Urinary bladder (tissue), 4 donors: ENCODE data around the gene ADAMTS17. TPM values are rescaled to one million over a fixed set of nuclear protein-coding genes. Genes with fewer than 3 reads are reported as not detected.
"Not testable (repeated sequence)": the region's sequence is repeated elsewhere in the genome, so short reads cannot be mapped to it uniquely, and the experiment has no call there.

Experiments
- DNase-seq: peaks from one replicate; pipeline ENCODE4 v3.0.0-alpha.2; 2015; ENCODE audit errors: extremely low spot score
- H3K27ac ChIP-seq: one replicate; pipeline ENCODE4 v1.5.1; 2013; ENCODE audit warnings: low read depth, mild to moderate bottlenecking, moderate library complexity
- H3K36me3 ChIP-seq: one replicate; pipeline ENCODE4 v1.6.1; 2013; ENCODE audit warnings: mild to moderate bottlenecking, moderate library complexity; ENCODE audit not compliant: insufficient read depth
- H3K4me1 ChIP-seq: one replicate; pipeline ENCODE4 v1.6.1; 2013; ENCODE audit warnings: mild to moderate bottlenecking, moderate library complexity; ENCODE audit not compliant: insufficient read depth
- H3K4me3 ChIP-seq: one replicate; pipeline ENCODE4 v1.5.1; 2013; ENCODE audit warnings: low read depth, low read length
- WGBS: extraction: QIAGEN DNeasy Blood & Tissue Kit; methylation state at CpG from one replicate; pipeline ENCODE4 v1.1.7; 2013; 5-methylcytosine and 5-hydroxymethylcytosine counted together
- polyA plus RNA-seq: library from polyadenylated mRNA; stranded (reverse); fragments of 200-250 nt; gene quantifications from one replicate; pipeline ENCODE4 v1.2.3, GENCODE V29; 2013
- total RNA-seq: library from RNA; depleted of rRNA; stranded (reverse); fragments of >200 nt; gene quantifications from one replicate; pipeline ENCODE4 v1.2.3, GENCODE V29; 2014
- donor health status: healthy with polysubstance abuse.
- donor health status: healthy.

The ADAMTS17 gene
- total and polyA plus RNA-seq, 2 donors: 2.8 to 10.7 TPM

GRCh38 chr15:99981839-99982658 is 359.7 kb downstream of the ADAMTS17 start:
- no peak for DNase-seq
- WGBS: 88% methylated on average over 16 of the region's 16 CpGs
- no peaks in the 10 kb centered on the region for H3K36me3 ChIP-seq
- no peaks in the 10 kb centered on the region for H3K4me1 ChIP-seq
- no peak overlapping the region for H3K4me3 ChIP-seq
- no peak overlapping the region for H3K27ac ChIP-seq

- no peaks in the 10 kb centered on the region for H3K4me1 ChIP-seq
- H3K4me3 ChIP-seq: no peak overlapping the region
- DNase-seq: no peak
- no peak overlapping the region for H3K27ac ChIP-seq
- H3K36me3 ChIP-seq: no peaks in the 10 kb centered on the region
- WGBS: 90% methylated on average over 1 of the region's 1 CpG
Measured at GRCh38 chr15:99981191-99981647, 360.6 kb downstream of the ADAMTS17 start.

GRCh38 chr15:99980752-99981151 is 361.0 kb downstream of the ADAMTS17 start:
- Histone ChIP-seq H3K4me1 (no peaks in the 10 kb centered on the region), H3K4me3 (no peak overlapping the region), H3K27ac (no peak overlapping the region), H3K36me3 (no peaks in the 10 kb centered on the region)
- DNase-seq: no peak
- 52% methylated on average over 12 of the region's 12 CpGs for WGBS

- DNase-seq, H3K4me3 ChIP-seq, H3K4me1 ChIP-seq, H3K36me3 ChIP-seq, H3K27ac ChIP-seq: not testable (repeated sequence)
- 97% methylated on average over 5 of the region's 5 CpGs for WGBS
Measured at GRCh38 chr15:99979886-99980285, 361.9 kb downstream of the ADAMTS17 start.

- DNase-seq: no peak
- no peaks in the 10 kb centered on the region for H3K36me3 ChIP-seq
- no peaks in the 10 kb centered on the region for H3K4me1 ChIP-seq
- WGBS: 93% methylated on average over 15 of the region's 15 CpGs
- no peak overlapping the region for H3K4me3 ChIP-seq
- no peak overlapping the region for H3K27ac ChIP-seq
Measured at GRCh38 chr15:99979371-99979770, 362.4 kb downstream of the ADAMTS17 start.

- no peak for DNase-seq
- no peaks in the 10 kb centered on the region for H3K36me3 ChIP-seq
- H3K27ac ChIP-seq: no peak overlapping the region
- WGBS: 82% methylated on average over 10 of the region's 10 CpGs
- H3K4me3 ChIP-seq: no peak overlapping the region
- no peaks in the 10 kb centered on the region for H3K4me1 ChIP-seq
Measured at GRCh38 chr15:99978426-99978825, 363.3 kb downstream of the ADAMTS17 start.

GRCh38 chr15:99977929-99978328 is 363.8 kb downstream of the ADAMTS17 start:
- H3K36me3 ChIP-seq: no peaks in the 10 kb centered on the region
- H3K4me3 ChIP-seq: no peak overlapping the region
- H3K27ac ChIP-seq: no peak overlapping the region
- 90% methylated on average over 10 of the region's 10 CpGs for WGBS
- no peak for DNase-seq
- no peaks in the 10 kb centered on the region for H3K4me1 ChIP-seq

GRCh38 chr15:99976811-99977271 is 364.9 kb downstream of the ADAMTS17 start:
- Histone ChIP-seq H3K36me3 (no peaks in the 10 kb centered on the region), H3K27ac (no peak overlapping the region), H3K4me3 (no peak overlapping the region), H3K4me1 (no peaks in the 10 kb centered on the region)
- WGBS: 75% methylated on average over 9 of the region's 9 CpGs
- no peak for DNase-seq

- Histone ChIP-seq H3K27ac (no peak overlapping the region), H3K4me3 (no peak overlapping the region)
Measured at GRCh38 chr15:99976000-99976399, 365.8 kb downstream of the ADAMTS17 start.

GRCh38 chr15:99974246-99974645 is 367.5 kb downstream of the ADAMTS17 start:
- no peaks in the 10 kb centered on the region for H3K4me1 ChIP-seq
- no peak overlapping the region for H3K27ac ChIP-seq
- no peaks in the 10 kb centered on the region for H3K36me3 ChIP-seq
- WGBS: 95% methylated on average over 17 of the region's 17 CpGs
- H3K4me3 ChIP-seq: no peak overlapping the region
- no peak for DNase-seq

More at GRCh38 chr15:99976000-99976399, 365.8 kb downstream of the ADAMTS17 start:
- H3K36me3 ChIP-seq: no peaks in the 10 kb centered on the region
- 88% methylated on average over 16 of the region's 16 CpGs for WGBS
- no peak for DNase-seq
- H3K4me1 ChIP-seq: no peaks in the 10 kb centered on the region

- H3K4me1 ChIP-seq: no peaks in the 10 kb centered on the region
- 97% methylated on average over 11 of the region's 11 CpGs for WGBS
- H3K36me3 ChIP-seq: no peaks in the 10 kb centered on the region
- no peak overlapping the region for H3K4me3 ChIP-seq
- DNase-seq: no peak
- no peak overlapping the region for H3K27ac ChIP-seq
Measured at GRCh38 chr15:99973351-99973750, 368.4 kb downstream of the ADAMTS17 start.

GRCh38 chr15:99970891-99971430 is 370.8 kb downstream of the ADAMTS17 start:
- no peak for DNase-seq
- Histone ChIP-seq H3K4me1 (no peaks in the 10 kb centered on the region), H3K4me3 (no peak overlapping the region), H3K36me3 (no peaks in the 10 kb centered on the region), H3K27ac (no peak overlapping the region)
- WGBS: 65% methylated on average over 9 of the region's 9 CpGs

- H3K4me3 ChIP-seq: no peak overlapping the region
- H3K27ac ChIP-seq: no peak overlapping the region
- no peaks in the 10 kb centered on the region for H3K36me3 ChIP-seq
- DNase-seq: no peak
- H3K4me1 ChIP-seq: no peaks in the 10 kb centered on the region
- WGBS: 97% methylated on average over 8 of the region's 8 CpGs
Measured at GRCh38 chr15:99969261-99969920, 372.4 kb downstream of the ADAMTS17 start.
